H9 (cell line): ENCODE measurements around the gene SQOR. TPM values are rescaled to one million over a fixed set of nuclear protein-coding genes. Genes with fewer than 3 reads are reported as not detected.

Experiments
- DNase-seq: peaks from one replicate; pipeline ENCODE4 v3.0.0-alpha.2; 2017
- H2AFZ ChIP-seq: one replicate; pipeline ENCODE4 v1.6.1; 2013; ENCODE audit warnings: mild to moderate bottlenecking, low read length, control low read depth, moderate library complexity
- H2AK5ac ChIP-seq: 2 replicates; pipeline ENCODE4 v1.6.1; 2013; ENCODE audit warnings: low read length, control low read depth, mixed read lengths; ENCODE audit not compliant: insufficient read length
- H2BK120ac ChIP-seq: one replicate; pipeline ENCODE4 v1.6.1; 2013; ENCODE audit warnings: low read depth, mild to moderate bottlenecking, low read length, control low read depth, inconsistent platforms; ENCODE audit not compliant: poor library complexity, severe bottlenecking
- H2BK12ac ChIP-seq: 2 replicates; pipeline ENCODE4 v1.6.1; 2013; ENCODE audit warnings: low read length, control low read depth, mixed read lengths, low read depth; ENCODE audit not compliant: insufficient read length
- H2BK15ac ChIP-seq: 2 replicates; pipeline ENCODE4 v1.6.1; 2013; ENCODE audit warnings: low read depth, low read length, control low read depth
- H2BK20ac ChIP-seq: one replicate; pipeline ENCODE4 v1.6.1; 2013; ENCODE audit warnings: low read depth, mild to moderate bottlenecking, low read length, control low read depth, inconsistent platforms; ENCODE audit not compliant: poor library complexity, severe bottlenecking
- H2BK5ac ChIP-seq: 2 replicates; pipeline ENCODE4 v1.6.1; 2013; ENCODE audit warnings: low read length, control low read depth, mixed read lengths; ENCODE audit not compliant: insufficient read length
- H3K14ac ChIP-seq: 2 replicates; pipeline ENCODE4 v1.6.1; 2013; ENCODE audit warnings: low read length, control low read depth; ENCODE audit not compliant: insufficient read depth
- H3K18ac ChIP-seq: 2 replicates; pipeline ENCODE4 v1.6.1; 2013; ENCODE audit warnings: low read depth, mild to moderate bottlenecking, mixed read lengths, low read length, control low read depth; ENCODE audit not compliant: insufficient read length
- H3K23ac ChIP-seq: 2 replicates; pipeline ENCODE4 v1.6.1; 2013; ENCODE audit warnings: low read length, control low read depth, mixed read lengths, low read depth; ENCODE audit not compliant: insufficient read length
- H3K23me2 ChIP-seq: 2 replicates; pipeline ENCODE4 v1.6.1; 2013; ENCODE audit warnings: low read depth, mild to moderate bottlenecking, mixed read lengths, low read length, control low read depth; ENCODE audit not compliant: insufficient read length, poor library complexity, severe bottlenecking
- H3K27ac ChIP-seq: 2 replicates; pipeline ENCODE4 v1.5.1; 2013; ENCODE audit warnings: low read length, control low read depth, mixed read lengths, low read depth; ENCODE audit not compliant: insufficient read length
- H3K27me3 ChIP-seq: 2 replicates; pipeline ENCODE4 v1.6.1; 2013; ENCODE audit warnings: low read length, control low read depth, inconsistent platforms; ENCODE audit not compliant: insufficient read depth
- H3K4ac ChIP-seq: 2 replicates; pipeline ENCODE4 v1.6.1; 2013; ENCODE audit warnings: low read depth, mild to moderate bottlenecking, control low read depth, inconsistent platforms, low read length, moderate library complexity
- H3K4me1 ChIP-seq: 2 replicates; pipeline ENCODE4 v1.6.1; 2013; ENCODE audit warnings: low read length, control low read depth, inconsistent platforms; ENCODE audit not compliant: insufficient read depth
- H3K4me2 ChIP-seq: 2 replicates; pipeline ENCODE4 v1.6.1; 2013; ENCODE audit warnings: low read length, control low read depth, mixed read lengths; ENCODE audit not compliant: insufficient read length, insufficient read depth
- H3K56ac ChIP-seq: 2 replicates; pipeline ENCODE4 v1.6.1; 2013; ENCODE audit warnings: low read depth, mild to moderate bottlenecking, mixed read lengths, low read length, control low read depth; ENCODE audit not compliant: insufficient read length
- H3K79me1 ChIP-seq: 2 replicates; pipeline ENCODE4 v1.6.1; 2013; ENCODE audit warnings: low read depth, mild to moderate bottlenecking, moderate library complexity, low read length, control low read depth, inconsistent platforms; ENCODE audit not compliant: insufficient read depth, poor library complexity, severe bottlenecking
- H3K79me2 ChIP-seq: 2 replicates; pipeline ENCODE4 v1.6.1; 2013; ENCODE audit warnings: low read length, control low read depth, inconsistent platforms; ENCODE audit not compliant: insufficient read depth
- H3K9ac ChIP-seq: 2 replicates; pipeline ENCODE4 v1.6.1; 2013; ENCODE audit warnings: low read length, control low read depth, mixed read lengths; ENCODE audit not compliant: insufficient read length; ENCODE audit errors: extremely low read depth
- H3K9me3 ChIP-seq: one replicate; pipeline ENCODE4 v1.6.1; 2013; ENCODE audit warnings: low read depth, low read length, inconsistent platforms; ENCODE audit not compliant: control insufficient read depth
- H3T11ph ChIP-seq: one replicate; pipeline ENCODE4 v1.6.1; 2013; ENCODE audit warnings: mild to moderate bottlenecking, low read length, control low read depth, inconsistent platforms
- H4K20me1 ChIP-seq: one replicate; pipeline ENCODE4 v1.6.1; 2013; ENCODE audit not compliant: control insufficient read depth, insufficient read length, insufficient read depth
- H4K5ac ChIP-seq: 2 replicates; pipeline ENCODE4 v1.6.1; 2013; ENCODE audit warnings: low read depth, mild to moderate bottlenecking, mixed read lengths, low read length, control low read depth; ENCODE audit not compliant: insufficient read length
- H4K8ac ChIP-seq: replicated peaks from 2 replicates; pipeline ENCODE4 v1.6.1; 2013; ENCODE audit warnings: low read length, control low read depth, mixed read lengths, low read depth; ENCODE audit not compliant: insufficient read length
- H4K91ac ChIP-seq: 2 replicates; pipeline ENCODE4 v1.6.1; 2013; ENCODE audit warnings: low read depth, mild to moderate bottlenecking, moderate library complexity, mixed read lengths, low read length, control low read depth; ENCODE audit not compliant: insufficient read length
- H3K27ac Mint-ChIP-seq, 3 experiments: 2 replicates in 2 of 3; 3 replicates in 1 of 3; pipeline ENCODE4 v1.8.0; 2020 to 2021; ENCODE audit warnings: mixed read lengths in 3 of 3, mild to moderate bottlenecking in 1 of 3, moderate library complexity in 1 of 3
- H3K27me3 Mint-ChIP-seq: 2 replicates; pipeline ENCODE4 v1.8.0; 2021; ENCODE audit warnings: low read depth, mild to moderate bottlenecking, moderate library complexity, mixed read lengths
- H3K36me3 Mint-ChIP-seq, 3 experiments: 2 replicates in 2 of 3; 3 replicates in 1 of 3; pipeline ENCODE4 v1.8.0; 2020 to 2021; ENCODE audit warnings: low read depth in 3 of 3, mixed read lengths in 3 of 3; ENCODE audit not compliant: insufficient read depth in 1 of 3
- H3K4me1 Mint-ChIP-seq, 2 experiments: 2 replicates each; pipeline ENCODE4 v1.8.0; 2020; ENCODE audit warnings: mixed read lengths in 2 of 2
- H3K4me3 Mint-ChIP-seq, 2 experiments: 2 replicates in 1 of 2; 3 replicates in 1 of 2; pipeline ENCODE4 v1.8.0; 2020 to 2021; ENCODE audit warnings: mild to moderate bottlenecking in 2 of 2, mixed read lengths in 2 of 2, moderate library complexity in 1 of 2
- H3K9me3 Mint-ChIP-seq, 2 experiments: 2 replicates in 1 of 2; 3 replicates in 1 of 2; pipeline ENCODE4 v1.8.0; 2020; ENCODE audit warnings: mild to moderate bottlenecking in 2 of 2, mixed read lengths in 2 of 2, moderate library complexity in 1 of 2
- CTCF ChIP-seq: fragments of 200-600 bp; sonication (generic); conservative IDR thresholded peaks from 3 replicates; pipeline ENCODE4 v1.8.0; 2021; ENCODE audit warnings: antibody characterized with exemption, mild to moderate bottlenecking
- WGBS: extraction: QIAGEN DNeasy Blood & Tissue Kit; methylation state at CpG from one replicate; pipeline ENCODE4 v1.1.7; 2013; ENCODE audit warnings: missing lambda C conversion rate, low lambda C conversion rate, mixed read lengths; ENCODE audit not compliant: insufficient read length; ENCODE audit errors: extremely low coverage; 5-methylcytosine and 5-hydroxymethylcytosine counted together
- total RNA-seq: library from RNA; stranded (reverse); gene quantifications from 2 replicates; pipeline ENCODE4 v1.2.1, GENCODE V29; 2021

Gene SQOR
- total RNA-seq, 1 experiment from 2014 or later: 0.17 TPM

DNA sequence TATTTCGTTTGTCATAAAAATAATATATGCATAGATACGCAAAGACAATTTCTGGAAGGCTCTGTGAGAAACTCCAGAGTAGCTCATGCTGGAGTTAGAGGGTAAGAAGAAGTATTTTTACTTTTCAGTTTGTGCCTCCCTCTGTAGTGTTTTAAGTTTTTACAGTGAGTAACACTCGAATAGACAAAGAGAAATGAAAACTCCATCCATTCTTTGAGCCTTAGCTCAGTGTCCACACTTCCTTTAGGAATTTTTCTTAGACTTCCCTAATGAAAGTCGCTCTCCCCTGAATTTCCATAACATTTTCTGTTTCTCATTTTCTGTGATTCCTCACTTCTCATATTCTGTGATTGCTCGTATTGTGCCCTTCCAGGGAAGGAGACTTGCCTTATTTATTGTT, 45.6 kb upstream of the SQOR start:
- Histone ChIP-seq H3T11ph (no peak overlapping the region), H2BK120ac (no peak overlapping the region), H4K5ac (no peak overlapping the region), H4K20me1 (peaks cover 2% of the 10 kb centered on the region), H4K8ac (no peak overlapping the region), H3K9ac (no peak overlapping the region), H3K27me3 (no peaks in the 10 kb centered on the region), H2BK15ac (no peak overlapping the region), H2BK5ac (no peak overlapping the region), H4K91ac (no peak overlapping the region), H3K14ac (no peak overlapping the region), H3K23me2 (peaks cover 11% of the 10 kb centered on the region), H3K79me1 (peaks cover 10% of the 10 kb centered on the region), H3K4me2 (no peak overlapping the region), H3K9me3 (no peaks in the 10 kb centered on the region), H3K23ac (no peak overlapping the region), H3K4ac (no peak overlapping the region), H3K79me2 (peaks cover 5% of the 10 kb centered on the region; the same call in 1 of the 2 replicates), H3K56ac (no peak overlapping the region), H2BK20ac (no peak overlapping the region), H2AK5ac (no peak overlapping the region), H3K27ac (no peak overlapping the region), H3K4me1 (0 out of 2 replicates have a peak, but pooled peaks cover 3% of the 10 kb centered on the region), H3K18ac (no peak overlapping the region), H2BK12ac (no peak overlapping the region), H2AFZ (no peak overlapping the region)
- no peak for DNase-seq
- H3K4me1 Mint-ChIP-seq: peaks cover 22 to 23% of the 10 kb centered on the region in 2 experiments
- no peak overlapping the region for H3K27ac Mint-ChIP-seq
- no CpG with 5 or more reads among the region's 5 CpGs for WGBS
- peaks cover 0 to 17% (median 8%) of the 10 kb centered on the region in 3 experiments; a peak in 5 of 7 replicates for H3K36me3 Mint-ChIP-seq
- H3K9me3 Mint-ChIP-seq: no peaks in the 10 kb centered on the region
- TF ChIP-seq CTCF: no peak
- H3K4me3 Mint-ChIP-seq: no peak overlapping the region
- H3K27me3 Mint-ChIP-seq: peaks cover 2% of the 10 kb centered on the region; the same call in 1 of the 2 replicates
